ENCODE results near the gene MTMR10. TPM values are rescaled to one million over a fixed set of nuclear protein-coding genes. Genes with fewer than 3 reads are reported as not detected.

MTMR10 gene
- total and polyA plus RNA-seq, 2 of the 4 experiments (the other 2 are of a cell fraction) = 11.2 to 13.8 TPM

- H3K79me1 ChIP-seq (ENCODE audit: low read depth in 1 of 2, low read length in 2 of 2) = no peaks in the 10 kb centered on the region
- H3K4ac ChIP-seq (ENCODE audit: low read depth, low read length) = no peak overlapping the region
- H3K36me3 ChIP-seq (ENCODE audit: control insufficient read depth, insufficient read depth, low read length) = no peaks in the 10 kb centered on the region
- no peak overlapping the region for H2BK5ac ChIP-seq (ENCODE audit: low read depth, low read length, poor library complexity, severe bottlenecking)
- no peak overlapping the region for H3K4me2 ChIP-seq (ENCODE audit: low read depth, low read length)
- H2BK20ac ChIP-seq (ENCODE audit: low read depth, low read length) = peak overlapping the region; percentile 42
- no peaks in the 10 kb centered on the region for H3K9me1 ChIP-seq (ENCODE audit: insufficient read depth, low read length)
- no peak overlapping the region for H3K56ac ChIP-seq (ENCODE audit: extremely low read depth, insufficient read depth, low read length)
- H3K9me3 ChIP-seq (ENCODE audit: control insufficient read depth, insufficient read depth, low read length) = peaks cover 7% of the 10 kb centered on the region
- H4K91ac ChIP-seq (ENCODE audit: insufficient read depth, low read depth, low read length) = no peak overlapping the region
- BruUV-seq (replicated peaks) = no TSS peak
- no peak overlapping the region for H4K8ac ChIP-seq (ENCODE audit: low read depth in 2 of 2, low read length in 2 of 2)
- TF ChIP-seq CEBPB (IDR thresholded peaks at IDR 0.05; ENCODE audit: low read depth, low read length) (no peak), NFE2L2 (IDR thresholded peaks at IDR 0.05; ENCODE audit: low read depth, low read length) (no peak), USF2 (IDR thresholded peaks at IDR 0.05; ENCODE audit: low read depth, low read length) (no peak), MAZ (IDR thresholded peaks at IDR 0.05; ENCODE audit: borderline replicate concordance, low read depth, low read length) (no peak)
- no peak overlapping the region for H2AK9ac ChIP-seq (replicated peaks; ENCODE audit: low read depth, low read length, poor library complexity)
- intact Hi-C loops (cut with micrococcal nuclease) = no loop called here
- WGBS, 2 experiments (ENCODE audit: extremely low coverage in 2 of 2, insufficient read length in 1 of 2) = no CpG with 5 or more reads among the region's 2 CpGs
- H2AK5ac ChIP-seq (ENCODE audit: low read depth, low read length) = no peak overlapping the region
- no peak overlapping the region for H3K4me3 ChIP-seq (ENCODE audit: insufficient read depth, low read depth, low read length)
- H4K20me1 ChIP-seq (ENCODE audit: insufficient read depth, low read length) = no peaks in the 10 kb centered on the region
- ATAC-seq (ENCODE audit: low read depth) (no peak; the same call in 1 of the 2 replicates), DNase-seq (no peak)
- dilution Hi-C loops (cut with HindIII; ENCODE audit: low sequenced_read_pairs, unreplicated experiment) = no loop called here
- CTCF ChIA-PET = interaction anchor here (0.6 to 1.5 kb wide), 4 partner anchors 10 to 50 kb away, joined by 3 to 5 read pairs (median 4); no protein-coding TSS in a partner anchor
- H2BK120ac ChIP-seq (ENCODE audit: low read depth, low read length) = peak overlapping the region; percentile 16; the same call in 1 of the 2 replicates
- no peak overlapping the region for H3K9ac ChIP-seq (ENCODE audit: low read depth, low read length)
- POLR2A ChIA-PET (ENCODE audit: unreplicated experiment) = no interaction called here
- H4K5ac ChIP-seq (ENCODE audit: low read depth, low read length) = no peak overlapping the region
- in situ Hi-C loops (cut with MboI; ENCODE audit: low sequenced_read_pairs) = no loop called here
- H3K27me3 ChIP-seq (ENCODE audit: control insufficient read depth, insufficient read depth, low read length) = no peaks in the 10 kb centered on the region
- 0 out of 2 replicates have a peak, but pooled peaks cover 3% of the 10 kb centered on the region for H3K4me1 ChIP-seq (ENCODE audit: control insufficient read depth, insufficient read depth, low read length)
- no peak overlapping the region for H3K27ac ChIP-seq (ENCODE audit: insufficient read depth, low read length)
- H3K23ac ChIP-seq (ENCODE audit: low read depth, low read length) = no peak overlapping the region
- H3K14ac ChIP-seq (replicated peaks; ENCODE audit: low read depth, low read length) = no peak overlapping the region
- H3K18ac ChIP-seq (ENCODE audit: low read depth, low read length) = no peak overlapping the region
- peak overlapping the region; percentile 24 for H2AFZ ChIP-seq (replicated peaks; ENCODE audit: low read length, poor library complexity)
- no peak overlapping the region for H2BK15ac ChIP-seq (ENCODE audit: low read depth, low read length)
These were observed 22.6 kb upstream of the MTMR10 start for GRCh38 chr15:31013863-31014607.
